Stimulated activated effector memory CD8-positive, alpha-beta T cell treated with anti-CD3 and anti-CD28 coated beads, Interleukin-12 subunit alpha, Interleukin-12 subunit beta, amount 100 ng/mL, for 72 hours (primary cell): Measurements from ENCODE around the gene SCRG1.

Experiments
- ATAC-seq: fragments of 150-1000 bp; cut with Tn5 transposase; 2 replicates; pipeline ENCODE4 v1.10.0; 2021
- DNase-seq, 2 donors: peaks; one replicate each; pipeline ENCODE4 v3.0.0; 2021 to 2022; ENCODE audit warnings: low spot score in 2 of 2
- H3K27ac Mint-ChIP-seq: one replicate; pipeline ENCODE4 v1.8.0; 2022; ENCODE audit warnings: mild to moderate bottlenecking, mixed read lengths
- H3K36me3 Mint-ChIP-seq: one replicate; pipeline ENCODE4 v1.8.0; 2022; ENCODE audit warnings: mild to moderate bottlenecking, mixed read lengths
- H3K4me1 Mint-ChIP-seq: one replicate; pipeline ENCODE4 v1.8.0; 2022; ENCODE audit warnings: mixed read lengths
- H3K4me3 Mint-ChIP-seq: one replicate; pipeline ENCODE4 v1.8.0; 2022; ENCODE audit warnings: mild to moderate bottlenecking, mixed read lengths
- H3K9me3 Mint-ChIP-seq: one replicate; pipeline ENCODE4 v1.8.0; 2022; ENCODE audit warnings: mixed read lengths

SCRG1 gene

GRCh38 chr4:173418639-173419038, 19.7 kb upstream of the SCRG1 start:
- no peak for DNase-seq
- ATAC-seq = no peak
- no peaks in the 10 kb centered on the region for H3K36me3 Mint-ChIP-seq
- peaks cover 5% of the 10 kb centered on the region for H3K4me1 Mint-ChIP-seq
- H3K4me3 Mint-ChIP-seq = no peak overlapping the region
- H3K9me3 Mint-ChIP-seq = no peaks in the 10 kb centered on the region
- no peak overlapping the region for H3K27ac Mint-ChIP-seq

GRCh38 chr4:173417833-173418232, 18.9 kb upstream of the SCRG1 start:
- Mint-ChIP-seq H3K9me3 (no peaks in the 10 kb centered on the region), H3K4me3 (no peak overlapping the region)

DNA sequence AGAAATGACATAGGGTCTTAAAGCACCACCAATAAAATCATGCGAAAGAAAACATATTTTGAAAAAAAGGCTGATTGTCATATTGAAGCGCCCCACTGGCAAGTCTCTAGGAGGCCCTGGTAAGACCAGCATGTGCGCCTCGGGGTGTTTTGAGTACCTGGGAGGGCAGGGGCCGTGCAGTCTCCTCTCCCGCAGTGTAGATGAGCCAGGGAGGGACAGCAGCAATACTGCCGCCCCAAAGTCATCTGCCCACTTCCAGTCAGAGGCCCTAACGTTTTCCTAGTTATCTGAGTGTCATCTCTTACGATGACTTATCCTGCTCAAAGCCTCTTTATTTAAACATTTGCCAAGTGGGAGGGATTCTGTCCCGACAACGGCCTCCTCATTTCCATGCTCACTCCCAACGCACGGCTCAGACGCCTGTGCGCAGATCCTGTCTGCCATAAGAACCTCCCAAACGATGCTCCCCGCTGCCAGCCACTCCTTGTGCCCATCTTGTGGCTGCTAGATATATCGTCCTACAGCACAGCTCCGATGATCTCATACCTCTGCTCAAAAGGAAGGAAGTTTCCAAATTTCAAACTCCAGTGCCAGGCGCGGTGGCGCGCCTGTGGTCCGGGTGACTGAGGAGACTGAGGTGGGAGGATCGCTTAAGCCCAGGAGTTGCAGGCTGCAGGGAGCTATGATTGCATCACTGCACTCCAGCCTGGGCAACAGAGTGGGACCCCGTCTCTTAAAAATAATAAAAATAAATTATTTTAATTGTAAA, 17.2 kb upstream of the SCRG1 start:
- Mint-ChIP-seq H3K4me1 (peaks cover 5% of the 10 kb centered on the region), H3K9me3 (no peaks in the 10 kb centered on the region), H3K4me3 (no peak overlapping the region), H3K27ac (no peak overlapping the region), H3K36me3 (no peaks in the 10 kb centered on the region)
- no peak for DNase-seq
- no peak for ATAC-seq

More at GRCh38 chr4:173417833-173418232, 18.9 kb upstream of the SCRG1 start:
- Mint-ChIP-seq H3K27ac (peak overlapping the region; percentile 20), H3K36me3 (no peaks in the 10 kb centered on the region), H3K4me1 (peaks cover 5% of the 10 kb centered on the region)
- DNase-seq = no peak
- ATAC-seq = no peak

DNA sequence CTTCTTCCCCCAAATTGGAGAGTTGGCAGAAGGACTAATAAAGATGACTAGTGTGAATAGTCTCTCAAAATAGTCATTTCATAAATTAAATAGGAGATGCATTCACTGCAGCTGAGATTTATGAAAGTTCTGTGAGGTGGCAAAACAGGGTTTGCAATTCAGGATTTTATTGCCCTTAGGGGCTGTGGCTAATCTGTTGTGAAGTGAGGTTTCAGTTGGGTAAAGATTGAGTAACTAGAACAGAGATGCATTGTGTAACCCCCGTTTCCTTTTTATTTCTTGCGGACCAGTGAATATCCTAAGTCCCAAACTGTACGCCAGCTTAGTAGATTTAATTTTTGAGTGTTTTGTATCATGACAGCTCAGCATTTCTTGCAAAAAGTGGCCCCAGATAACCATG, 16.2 kb upstream of the SCRG1 start:
- H3K9me3 Mint-ChIP-seq = no peaks in the 10 kb centered on the region
- H3K27ac Mint-ChIP-seq = no peak overlapping the region
- no peak overlapping the region for H3K4me3 Mint-ChIP-seq
- ATAC-seq = no peak
- no peaks in the 10 kb centered on the region for H3K36me3 Mint-ChIP-seq
- DNase-seq = no peak
- no peaks in the 10 kb centered on the region for H3K4me1 Mint-ChIP-seq

DNA sequence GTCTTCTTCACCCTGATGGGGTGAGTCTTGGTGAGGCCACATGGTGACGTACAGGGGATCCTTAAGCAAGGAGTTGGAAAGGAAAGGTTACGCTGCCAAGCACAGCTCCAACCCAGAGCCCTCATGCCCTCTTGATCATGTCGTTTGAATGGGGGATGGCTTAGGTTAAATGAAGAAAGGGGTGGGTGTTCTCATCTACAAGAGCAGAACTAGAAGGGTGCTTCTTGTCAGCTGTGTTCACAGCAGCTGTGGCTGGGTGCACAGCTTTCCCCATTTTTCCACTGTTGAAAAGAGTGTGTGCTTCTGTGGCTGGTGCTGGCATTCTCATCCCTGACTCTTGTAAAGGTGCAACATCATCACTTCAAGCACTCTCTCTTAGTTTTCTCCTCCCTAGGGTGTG, 15.5 kb upstream of the SCRG1 start:
- DNase-seq (no peak), ATAC-seq (no peak)
- Mint-ChIP-seq H3K36me3 (peaks cover 3% of the 10 kb centered on the region), H3K4me1 (no peaks in the 10 kb centered on the region), H3K9me3 (no peaks in the 10 kb centered on the region), H3K4me3 (no peak overlapping the region), H3K27ac (no peak overlapping the region)

- Mint-ChIP-seq H3K27ac (no peak overlapping the region), H3K4me3 (no peak overlapping the region), H3K9me3 (no peaks in the 10 kb centered on the region), H3K4me1 (no peaks in the 10 kb centered on the region), H3K36me3 (peaks cover 6% of the 10 kb centered on the region)
- no peak for ATAC-seq
- no peak for DNase-seq
Measured at GRCh38 chr4:173413036-173413435, 14.1 kb upstream of the SCRG1 start.

DNA sequence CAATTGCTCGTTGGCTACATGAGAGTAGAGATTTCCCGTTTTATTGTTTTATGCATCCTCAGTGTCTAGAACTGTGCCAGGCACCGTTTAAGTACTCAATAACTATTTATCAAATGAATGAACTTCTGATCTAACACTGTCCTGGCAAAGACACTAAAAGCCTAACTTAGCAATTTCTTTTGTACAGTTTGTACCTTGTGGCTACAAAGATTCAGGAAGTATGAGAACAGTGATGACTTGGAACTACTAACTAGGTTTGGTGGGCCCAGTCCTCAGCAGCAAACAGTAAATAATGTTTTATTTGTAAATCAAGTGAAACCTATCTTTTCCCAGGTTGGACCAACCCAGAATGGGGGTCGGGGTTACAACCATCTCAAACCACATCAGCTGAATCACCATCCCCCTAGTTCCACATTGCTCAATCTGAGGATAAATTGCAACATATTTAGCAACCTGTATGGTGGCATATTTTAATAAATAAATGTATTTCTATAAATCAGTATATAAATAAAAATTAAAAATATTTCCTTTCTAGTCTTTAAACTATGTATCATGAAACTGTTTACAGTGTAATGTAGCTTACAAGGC, 12.3 kb upstream of the SCRG1 start:
- no peak overlapping the region for H3K27ac Mint-ChIP-seq

DNA sequence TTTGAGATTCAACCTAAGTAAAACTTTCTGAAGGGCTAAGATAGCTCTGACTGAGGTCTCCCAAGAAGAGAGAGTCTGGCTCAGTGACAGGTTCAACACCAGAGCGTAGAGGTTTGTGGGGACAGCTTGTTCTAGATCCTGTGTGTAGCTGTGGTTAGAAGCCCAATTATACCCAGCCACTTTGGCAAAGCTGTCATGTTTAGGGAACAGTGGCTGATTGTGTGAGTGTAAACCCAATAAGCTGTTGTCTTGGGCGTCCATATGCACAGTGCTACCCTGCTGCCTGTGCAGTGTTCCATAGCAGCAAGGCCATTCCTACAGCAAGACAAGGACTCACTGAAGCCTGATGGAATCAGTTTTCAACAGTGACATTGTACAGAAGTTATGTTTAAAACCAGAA, 11.2 kb upstream of the SCRG1 start:
- H3K4me3 Mint-ChIP-seq = no peak overlapping the region
- H3K27ac Mint-ChIP-seq = no peak overlapping the region
- H3K9me3 Mint-ChIP-seq = no peaks in the 10 kb centered on the region
- peaks cover 7% of the 10 kb centered on the region for H3K4me1 Mint-ChIP-seq
- ATAC-seq = no peak
- peaks cover 11% of the 10 kb centered on the region for H3K36me3 Mint-ChIP-seq
- DNase-seq = no peak

More for the DNA sequence above, 12.3 kb upstream of the SCRG1 start:
- ATAC-seq (no peak), DNase-seq (no peak)
- H3K4me1 Mint-ChIP-seq = peaks cover 1% of the 10 kb centered on the region
- H3K36me3 Mint-ChIP-seq = peaks cover 6% of the 10 kb centered on the region
- H3K9me3 Mint-ChIP-seq = no peaks in the 10 kb centered on the region
- H3K4me3 Mint-ChIP-seq = no peak overlapping the region

- H3K4me3 Mint-ChIP-seq = no peak overlapping the region
- no peak overlapping the region for H3K27ac Mint-ChIP-seq
Measured at GRCh38 chr4:173405840-173406606, 7.1 kb upstream of the SCRG1 start.

GRCh38 chr4:173404296-173404865, 5.5 kb upstream of the SCRG1 start:
- no peak overlapping the region for H3K4me3 Mint-ChIP-seq
- no peaks in the 10 kb centered on the region for H3K9me3 Mint-ChIP-seq
- H3K4me1 Mint-ChIP-seq = peaks cover 7% of the 10 kb centered on the region
- ATAC-seq = no peak
- H3K27ac Mint-ChIP-seq = no peak overlapping the region
- H3K36me3 Mint-ChIP-seq = peaks cover 7% of the 10 kb centered on the region
- no peak for DNase-seq

More at GRCh38 chr4:173405840-173406606, 7.1 kb upstream of the SCRG1 start:
- Mint-ChIP-seq H3K4me1 (peaks cover 7% of the 10 kb centered on the region), H3K9me3 (no peaks in the 10 kb centered on the region), H3K36me3 (peaks cover 11% of the 10 kb centered on the region)
- no peak for DNase-seq
- peak; percentile 77 for ATAC-seq

DNA sequence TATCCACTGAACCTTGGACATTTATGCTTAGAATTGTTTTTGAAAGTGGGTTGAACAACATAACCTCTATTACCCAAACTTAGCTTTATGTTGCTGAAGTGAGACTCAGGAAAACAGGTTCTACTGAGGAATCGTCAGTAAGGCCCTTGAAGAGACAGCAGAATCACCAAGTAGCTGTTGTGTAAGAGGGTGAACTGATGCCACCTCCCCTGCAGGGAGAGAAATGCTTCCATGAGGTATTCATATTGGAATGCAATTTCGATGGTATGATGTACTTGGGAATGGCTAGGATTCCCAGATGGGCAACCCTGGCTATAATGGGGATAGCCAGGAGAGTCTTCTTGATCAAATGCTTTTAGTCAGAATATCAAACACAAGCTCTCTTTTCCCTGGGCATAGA, 4.1 kb upstream of the SCRG1 start:
- peaks cover 6% of the 10 kb centered on the region for H3K36me3 Mint-ChIP-seq
- H3K4me1 Mint-ChIP-seq = peaks cover 7% of the 10 kb centered on the region
- no peak overlapping the region for H3K27ac Mint-ChIP-seq
- no peaks in the 10 kb centered on the region for H3K9me3 Mint-ChIP-seq
- ATAC-seq (no peak), DNase-seq (no peak)
- no peak overlapping the region for H3K4me3 Mint-ChIP-seq

DNA sequence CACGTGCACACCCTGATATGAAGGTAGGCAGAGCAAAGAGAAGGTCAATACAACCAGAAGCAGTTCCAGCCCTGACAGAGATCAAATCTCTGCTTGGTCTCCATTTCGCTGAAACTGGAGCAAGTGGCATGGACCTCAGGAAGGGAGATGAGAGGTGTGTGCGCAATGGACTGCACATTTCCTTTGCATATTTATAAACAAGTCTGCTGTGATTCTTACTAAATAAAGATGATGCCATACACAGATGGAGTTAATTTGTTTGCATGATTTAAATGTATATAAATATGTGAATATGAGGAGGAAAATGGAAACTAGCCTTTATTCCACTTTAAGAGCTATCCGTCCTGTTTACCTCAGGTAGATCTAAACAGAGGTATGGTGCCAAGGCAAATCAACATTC, 2.1 kb upstream of the SCRG1 start:
- Mint-ChIP-seq H3K4me3 (no peak overlapping the region), H3K9me3 (no peaks in the 10 kb centered on the region), H3K36me3 (peaks cover 3% of the 10 kb centered on the region), H3K4me1 (peaks cover 4% of the 10 kb centered on the region), H3K27ac (no peak overlapping the region)
- DNase-seq (no peak), ATAC-seq (no peak)

- H3K27ac Mint-ChIP-seq = no peak overlapping the region
- ATAC-seq (no peak), DNase-seq (no peak)
- H3K4me1 Mint-ChIP-seq = no peaks in the 10 kb centered on the region
- no peak overlapping the region for H3K4me3 Mint-ChIP-seq
- H3K36me3 Mint-ChIP-seq = no peaks in the 10 kb centered on the region
- no peaks in the 10 kb centered on the region for H3K9me3 Mint-ChIP-seq
Measured at GRCh38 chr4:173398220-173398619, 696 bp downstream of the SCRG1 start.

DNA sequence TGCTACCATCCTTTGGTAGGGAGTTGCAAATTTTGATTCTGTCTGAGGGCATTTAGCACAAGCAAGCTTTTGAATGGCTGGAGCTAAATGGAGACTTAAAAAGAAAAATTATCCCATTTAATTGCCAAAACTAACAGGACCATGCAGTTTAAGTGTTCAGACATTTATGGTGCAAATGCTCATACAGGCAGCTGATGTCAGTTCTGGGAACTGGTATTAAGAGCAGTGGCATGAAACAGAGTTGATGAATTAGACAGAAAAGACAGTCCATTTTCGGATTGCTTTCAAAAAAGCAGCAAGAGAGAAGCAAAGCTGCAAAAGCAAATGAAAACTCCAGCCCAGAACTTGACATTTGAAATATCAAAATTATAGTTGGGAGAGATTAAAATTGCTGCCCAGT, 1.3 kb downstream of the SCRG1 start:
- Mint-ChIP-seq H3K9me3 (no peaks in the 10 kb centered on the region), H3K36me3 (no peaks in the 10 kb centered on the region), H3K4me3 (no peak overlapping the region), H3K4me1 (no peaks in the 10 kb centered on the region), H3K27ac (no peak overlapping the region)
- ATAC-seq = no peak
- DNase-seq = no peak

- Mint-ChIP-seq H3K4me1 (no peaks in the 10 kb centered on the region), H3K9me3 (no peaks in the 10 kb centered on the region), H3K27ac (no peak overlapping the region), H3K36me3 (no peaks in the 10 kb centered on the region), H3K4me3 (no peak overlapping the region)
- ATAC-seq (no peak), DNase-seq (no peak)
Measured at GRCh38 chr4:173391701-173392100, 7.2 kb downstream of the SCRG1 start.
